Hematopoietic multipotent progenitor cell (in vitro differentiated cells): ENCODE data around the gene FSTL5. TPM values are rescaled to one million over a fixed set of nuclear protein-coding genes. Genes with fewer than 3 reads are reported as not detected.
"Not testable (repeated sequence)": the region's sequence is repeated elsewhere in the genome, so short reads cannot be mapped to it uniquely, and the experiment has no call there.

Experiments
- DNase-seq, 3 donors: peaks; one replicate each; pipeline ENCODE4 v3.0.0-alpha.2; 2011 to 2015; ENCODE audit warnings: low read depth in 2 of 3, low spot score in 2 of 3
- total RNA-seq: library from RNA; depleted of rRNA; stranded (reverse); fragments of >200 nt; gene quantifications from one replicate; pipeline ENCODE4 v1.2.3, GENCODE V29; 2012

Gene FSTL5
- total RNA-seq, result not detected

DNA sequence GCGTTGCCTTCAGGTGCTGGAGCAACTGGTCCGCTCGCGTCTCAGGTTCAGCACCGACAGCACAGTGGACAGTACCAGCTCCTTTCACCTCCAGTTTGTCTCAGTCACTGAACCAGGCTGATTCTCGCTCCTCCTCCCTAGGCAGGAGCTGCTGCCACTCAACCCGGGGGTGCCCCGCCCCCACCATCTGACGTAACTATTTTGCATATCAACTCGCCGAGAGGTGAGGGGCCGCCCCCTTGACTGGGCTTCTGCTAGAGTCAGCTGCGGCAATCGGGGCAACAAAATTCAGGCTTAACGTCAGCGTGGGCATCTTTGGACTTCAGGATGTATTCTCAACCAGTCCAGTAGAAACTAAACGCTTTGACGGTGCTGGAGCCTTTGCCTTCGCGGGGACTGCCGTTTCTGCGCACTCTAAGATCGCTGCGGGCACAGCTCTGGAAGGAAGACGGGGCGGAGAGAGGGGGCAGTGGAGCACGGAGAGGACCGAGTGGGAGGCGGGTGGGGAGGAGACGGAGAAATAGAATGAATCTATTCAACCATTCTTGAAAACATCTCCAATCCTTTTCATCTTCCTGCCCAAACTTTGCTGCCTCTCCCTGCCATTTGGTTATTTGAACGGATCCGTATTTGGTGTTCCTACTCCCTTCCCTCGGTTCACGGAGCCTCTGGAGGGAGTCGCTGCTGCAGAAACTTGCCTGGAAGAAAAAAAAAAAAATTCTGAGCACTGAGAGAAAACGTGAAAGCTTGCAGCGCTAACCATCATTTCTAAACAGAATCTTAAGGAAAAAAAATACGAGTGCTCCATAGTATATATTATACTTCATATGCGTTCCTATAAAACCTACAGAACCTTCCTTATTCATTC lies at the start of gene FSTL5:
TSS of gene FSTL5 (minus strand) at position 109 of the 868 bp plus-strand sequence. CDS start 52,604 bp downstream, outside the sequence.
- DNase-seq, result peak in 2 of 3 donors; percentile 65 to 76

DNA sequence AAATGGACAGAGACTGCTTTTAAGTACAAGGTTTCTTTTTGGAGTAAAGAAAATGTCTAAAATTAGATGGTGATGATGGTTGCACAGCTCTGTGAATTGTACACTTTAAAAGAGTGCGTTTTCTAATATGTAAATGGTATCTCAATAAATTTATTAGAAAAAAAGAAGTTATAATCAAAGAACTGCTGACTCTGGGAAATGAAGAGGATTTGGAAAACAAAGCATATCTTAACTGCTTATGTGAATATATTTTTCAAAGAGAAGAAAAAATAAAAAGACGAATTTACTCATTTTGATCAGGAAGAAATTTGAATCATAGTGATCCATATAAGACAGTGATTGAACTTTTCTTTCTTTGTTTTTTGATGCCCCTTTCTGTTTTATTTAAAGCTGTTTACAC lies 45.9 kb upstream of the FSTL5 start:
- DNase-seq, result no peak

DNA sequence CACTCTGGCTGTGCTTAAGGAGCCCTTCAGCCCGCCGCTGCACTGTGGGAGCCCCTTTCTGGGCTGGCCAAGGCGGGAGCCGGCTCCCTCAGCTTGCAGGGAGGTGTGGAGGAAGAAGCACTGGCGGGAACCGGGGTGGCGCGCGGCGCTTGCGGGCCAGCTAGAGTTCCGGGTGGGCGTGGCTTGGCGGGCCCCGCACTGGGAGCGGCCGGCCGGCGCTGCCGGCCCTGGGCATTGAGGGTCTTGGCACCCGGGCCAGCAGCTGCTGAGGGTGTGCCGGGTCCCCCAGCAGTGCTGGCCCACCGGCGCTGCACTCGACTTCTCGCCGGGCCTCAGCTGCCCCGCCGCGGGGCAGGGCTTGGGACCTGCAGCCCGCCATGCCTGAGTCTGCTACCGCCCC lies 39.7 kb upstream of the FSTL5 start:
- not testable (repeated sequence) for DNase-seq

DNA sequence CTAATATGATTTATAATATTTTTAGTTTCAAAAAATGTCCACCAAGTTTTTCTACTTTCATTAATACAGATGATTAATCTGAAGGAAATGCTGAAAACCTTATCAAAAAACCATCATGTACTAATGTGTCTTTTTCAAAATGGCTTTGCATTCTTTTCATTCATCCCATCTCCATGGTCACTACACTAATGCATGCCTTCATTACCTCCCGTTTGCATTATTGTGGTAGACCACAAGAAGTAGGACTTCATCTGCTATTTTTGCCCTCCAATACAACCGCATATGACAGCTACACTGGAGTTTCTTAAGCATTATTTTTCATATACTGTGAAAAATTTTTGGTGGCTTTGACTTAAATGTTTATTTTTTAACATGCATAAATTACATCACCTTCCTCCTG lies 37.9 kb upstream of the FSTL5 start:
- no peak for DNase-seq

DNA sequence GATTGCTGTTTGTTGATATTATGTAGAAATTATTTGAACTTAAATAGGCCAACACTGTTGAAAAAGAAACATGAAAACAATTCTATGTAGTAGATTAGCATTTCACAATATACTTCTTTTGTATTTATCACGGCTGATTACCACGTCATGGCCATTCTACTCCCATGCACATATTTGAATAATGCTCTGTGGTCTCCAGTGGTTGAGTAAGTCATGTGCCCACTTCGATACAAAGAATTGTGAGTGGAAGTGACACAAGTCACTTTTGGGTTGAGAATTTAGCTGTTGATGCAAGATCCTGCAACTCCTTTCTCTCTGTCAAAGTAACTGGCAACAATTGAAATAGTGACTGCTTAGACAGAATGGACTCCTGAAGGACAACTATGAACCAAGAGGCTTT lies 6.7 kb upstream of the FSTL5 start:
- no peak for DNase-seq

DNA sequence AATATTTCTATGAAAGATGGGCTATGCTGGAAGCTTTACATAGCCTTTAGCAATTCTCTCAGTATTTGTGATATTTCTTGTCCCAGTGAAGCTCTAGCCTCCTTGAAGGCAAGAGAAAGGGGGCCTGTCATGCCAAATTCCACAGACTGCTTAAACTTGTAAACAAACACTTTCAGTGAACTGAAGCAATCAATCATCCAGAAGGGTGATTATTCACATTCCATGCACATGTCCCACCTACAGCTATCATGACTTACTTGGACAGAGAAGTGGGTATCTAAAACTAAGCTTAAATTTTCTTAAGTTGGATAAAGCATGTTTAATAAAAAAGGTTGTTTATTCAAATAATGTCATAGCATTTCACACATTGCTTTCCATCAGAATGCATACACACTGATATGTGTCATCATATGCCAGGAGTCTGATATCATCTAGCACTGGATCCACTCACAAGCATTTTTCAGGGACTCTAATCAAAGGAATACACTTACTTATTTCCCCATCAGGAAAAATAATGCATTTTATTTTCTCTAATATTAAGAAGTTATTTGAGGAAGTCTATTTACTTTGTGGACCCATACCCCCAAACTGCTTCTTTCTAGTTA lies 1.2 kb upstream of the FSTL5 start:
- DNase-seq, result no peak

DNA sequence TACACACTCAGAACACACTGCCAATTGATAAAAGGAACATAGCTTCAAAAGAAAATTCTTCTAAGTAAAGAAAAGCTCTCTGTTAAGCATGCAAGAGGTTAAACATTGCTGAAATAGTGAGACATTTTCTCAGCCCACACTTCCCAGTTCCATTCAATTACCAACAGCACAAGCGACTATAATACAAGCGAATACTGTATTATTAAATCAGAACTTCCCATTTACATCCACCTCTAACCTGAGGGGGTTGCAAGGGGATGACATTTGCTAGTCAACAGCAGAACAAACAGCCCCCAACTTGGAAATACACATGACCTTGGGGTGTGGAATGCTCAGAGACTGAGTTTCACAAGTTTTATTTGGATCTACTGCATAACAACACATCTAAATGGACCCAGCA lies 1.1 kb downstream of the FSTL5 start:
- no peak for DNase-seq

DNA sequence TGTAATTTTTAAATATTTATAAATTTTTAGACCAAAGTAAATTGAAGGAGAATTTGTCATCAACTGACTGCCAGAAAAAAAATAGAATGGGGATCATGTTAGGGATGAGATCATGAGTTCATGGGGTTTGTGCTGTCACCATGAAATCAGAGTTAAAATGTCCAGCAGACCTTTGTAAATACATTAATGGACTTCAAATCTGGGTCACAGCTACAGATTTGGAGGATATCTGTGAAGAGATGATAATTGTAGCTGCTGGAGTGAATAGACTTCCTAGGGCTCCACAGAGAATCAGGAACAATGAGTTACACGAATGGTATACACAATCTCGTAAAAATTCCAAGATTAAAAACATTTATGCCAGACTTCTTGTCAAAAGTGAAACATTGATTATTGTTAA lies 6.6 kb downstream of the FSTL5 start:
- no peak for DNase-seq

DNA sequence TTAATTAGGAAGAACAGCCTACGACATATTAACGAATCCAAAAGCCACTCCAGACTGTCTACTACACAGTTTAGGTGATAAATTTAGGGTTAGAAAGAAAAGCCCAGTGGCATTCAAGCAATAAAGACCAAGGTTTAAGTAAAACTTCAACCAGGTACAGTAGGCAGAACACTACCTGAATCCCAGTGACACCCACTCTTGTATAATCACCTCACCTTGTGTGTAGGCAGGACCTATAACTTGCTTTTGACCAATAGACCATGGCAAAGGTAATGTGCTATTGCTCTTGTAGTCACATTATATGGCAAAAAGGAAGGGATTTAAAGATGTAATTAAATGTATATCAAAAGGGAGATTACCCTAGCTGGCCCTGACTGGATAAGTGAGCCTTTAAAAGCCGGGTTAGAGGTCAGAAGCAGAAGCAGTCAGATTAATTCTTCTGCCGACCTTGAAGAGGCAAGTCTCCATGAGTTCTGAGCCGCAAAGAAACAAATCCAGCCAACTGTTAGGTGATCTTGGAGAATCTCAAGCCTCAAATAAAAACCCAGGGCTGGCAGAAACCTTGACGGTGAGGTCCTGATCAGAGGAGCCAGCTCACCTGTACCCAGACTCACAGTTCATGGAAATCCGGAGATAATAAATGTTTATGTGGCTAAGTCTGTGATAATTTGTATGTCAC lies 8.8 kb downstream of the FSTL5 start:
- no peak for DNase-seq

DNA sequence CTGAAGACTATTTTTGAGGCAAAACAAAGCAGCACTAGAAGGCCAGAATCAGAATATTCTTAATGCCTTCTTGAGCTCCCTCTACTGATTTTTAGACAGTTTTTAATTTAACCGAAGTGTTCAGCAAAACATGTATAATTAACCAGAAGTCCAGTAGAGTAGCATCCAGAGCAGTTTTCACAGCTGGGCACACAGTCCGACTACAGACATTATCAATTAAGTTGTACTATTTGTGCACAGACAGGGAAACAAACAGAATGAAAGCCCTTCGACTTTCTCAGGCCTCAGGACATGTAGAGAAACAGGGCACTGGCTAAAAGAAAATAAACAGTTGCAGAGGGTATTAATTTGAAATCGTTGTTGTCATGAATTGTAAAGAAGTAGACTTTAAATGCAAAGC lies 11.9 kb downstream of the FSTL5 start:
- no peak for DNase-seq

DNA sequence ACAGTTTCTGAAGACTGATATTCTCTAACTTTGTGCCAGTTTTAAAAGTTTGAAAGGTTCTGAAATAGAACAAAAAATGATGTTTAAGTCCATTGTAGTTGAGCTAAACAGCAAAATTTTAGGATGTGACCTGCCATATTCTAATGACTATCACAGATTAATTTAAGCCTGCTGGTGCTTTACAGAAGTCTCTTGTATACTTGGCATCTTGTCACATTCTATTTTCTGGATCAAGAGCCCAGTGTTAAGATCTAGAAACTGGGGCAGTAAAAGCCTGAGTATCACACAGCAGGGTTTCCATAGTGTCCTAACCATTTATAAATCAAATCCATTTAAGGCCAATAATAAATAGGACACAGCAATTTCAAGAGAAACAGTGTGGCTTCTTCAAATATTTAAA lies 12.4 kb downstream of the FSTL5 start:
- DNase-seq, result no peak

DNA sequence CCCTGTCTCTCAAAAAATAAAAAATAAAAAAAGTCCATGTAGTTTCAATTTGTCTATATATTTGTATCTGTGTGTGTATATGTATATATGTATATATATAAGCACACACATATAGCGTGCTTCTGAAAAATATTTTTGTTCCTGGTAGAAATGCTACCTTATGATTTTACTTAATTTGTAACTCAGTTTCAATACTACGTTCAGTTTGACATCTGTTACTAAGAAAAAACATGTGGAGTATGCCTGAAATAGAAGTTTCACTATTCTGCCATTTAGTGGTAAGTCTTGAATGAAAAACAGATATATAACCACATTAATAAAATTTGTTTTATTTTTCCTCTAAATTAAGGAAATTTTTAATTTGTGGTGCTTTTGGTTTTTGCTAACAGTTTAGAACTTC lies 14.2 kb downstream of the FSTL5 start:
- DNase-seq, result no peak

DNA sequence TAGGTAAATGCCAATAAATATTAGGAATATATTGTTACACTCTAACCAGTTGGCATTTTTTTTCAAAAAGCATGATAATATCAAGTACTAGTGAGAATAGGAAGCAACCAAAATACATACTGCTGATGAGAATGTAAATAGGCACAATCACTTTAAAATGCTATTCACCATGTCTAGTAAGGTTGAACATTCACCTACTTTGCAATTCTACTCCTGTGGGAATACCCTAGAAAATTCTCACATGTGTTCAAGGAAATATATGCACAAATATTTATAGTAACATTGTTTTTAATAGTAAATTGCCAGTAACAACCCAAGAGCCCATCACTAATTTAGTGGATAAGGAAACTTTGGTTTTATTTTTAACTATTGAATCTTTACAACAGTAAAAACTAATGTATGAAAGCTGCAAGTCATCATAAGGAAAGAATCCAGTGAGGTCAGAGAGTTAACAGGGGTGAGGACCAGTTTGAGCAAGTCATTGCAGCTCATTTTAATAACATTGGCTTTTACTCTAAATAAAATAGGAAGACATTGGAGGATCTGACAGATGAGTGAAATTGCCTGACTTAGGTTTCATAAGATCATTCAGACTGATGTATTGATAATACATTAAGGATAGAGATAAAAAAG lies 23.6 kb downstream of the FSTL5 start:
- DNase-seq, result no peak

DNA sequence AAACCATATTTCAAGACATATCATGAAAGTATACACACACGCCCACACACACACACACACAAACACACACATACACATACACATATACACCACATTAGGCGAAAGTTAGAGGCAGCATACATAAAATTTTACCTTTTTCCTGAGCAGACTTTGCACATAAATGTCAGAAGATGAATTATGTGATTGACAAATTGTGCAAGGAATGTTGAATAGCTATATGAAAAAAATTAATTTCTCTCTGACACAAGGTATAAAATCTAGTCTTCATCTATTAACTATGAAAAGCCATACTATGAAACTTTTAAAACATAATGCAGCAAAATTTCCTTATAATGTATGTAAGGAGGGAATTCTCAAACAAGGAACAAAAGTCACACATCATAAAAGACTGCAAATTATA lies 24.4 kb downstream of the FSTL5 start:
- no peak for DNase-seq

DNA sequence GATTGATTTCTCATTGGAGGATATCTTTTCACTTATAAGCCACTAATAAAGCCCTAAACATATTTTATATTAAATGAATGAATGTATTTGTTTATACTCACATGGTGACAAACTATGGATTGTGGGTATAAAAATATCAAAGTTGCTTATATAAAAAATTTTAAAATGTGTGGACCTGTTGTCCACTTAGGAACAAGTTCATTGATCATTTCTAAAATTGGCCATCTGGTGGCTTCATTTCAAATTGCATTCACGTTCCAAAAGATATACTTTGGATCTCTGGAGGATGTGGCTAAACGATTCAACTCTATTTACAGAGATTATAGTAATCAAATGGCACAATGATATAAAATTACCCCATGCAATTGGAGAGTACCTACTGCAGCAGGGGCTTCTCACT lies 32.5 kb downstream of the FSTL5 start:
- DNase-seq, result no peak

DNA sequence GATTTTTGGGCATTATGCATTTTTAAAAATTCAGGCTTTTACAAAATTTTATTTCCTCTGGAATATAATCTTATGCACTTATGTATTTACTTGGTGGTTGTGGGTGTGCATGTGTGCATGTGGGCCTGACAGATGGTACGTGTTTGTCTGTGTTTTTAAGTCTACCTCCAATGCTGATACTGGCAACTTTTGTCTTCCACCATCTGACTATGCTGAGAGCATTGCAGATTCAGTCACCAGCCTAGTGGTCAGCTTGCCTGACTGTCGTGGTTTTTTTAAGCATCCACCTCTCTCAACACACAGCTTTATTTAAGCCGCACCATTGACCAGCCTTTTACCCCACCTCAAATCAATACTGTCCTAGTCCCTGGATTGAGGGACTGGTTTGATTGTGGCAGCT lies 37.1 kb downstream of the FSTL5 start:
- no peak for DNase-seq

DNA sequence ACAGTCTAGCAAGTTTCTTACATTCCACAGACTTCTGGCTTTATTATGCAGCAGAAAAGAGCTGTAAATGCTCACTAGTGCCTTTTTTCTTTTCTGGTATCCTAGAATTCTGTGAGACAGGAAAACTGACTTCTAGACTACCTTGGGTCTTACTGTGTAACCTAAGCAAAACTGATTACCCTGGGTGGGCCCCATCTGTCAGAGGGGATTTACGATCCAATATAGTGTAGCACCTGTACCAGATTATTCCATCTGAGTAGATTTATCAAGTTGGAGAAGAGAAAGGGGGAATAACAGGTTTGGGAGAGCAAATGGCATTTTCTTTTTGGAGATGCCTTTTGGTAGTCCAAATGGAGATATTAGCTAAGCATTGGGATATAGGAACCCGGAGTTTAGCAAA lies 46.7 kb downstream of the FSTL5 start:
- DNase-seq, result no peak

DNA sequence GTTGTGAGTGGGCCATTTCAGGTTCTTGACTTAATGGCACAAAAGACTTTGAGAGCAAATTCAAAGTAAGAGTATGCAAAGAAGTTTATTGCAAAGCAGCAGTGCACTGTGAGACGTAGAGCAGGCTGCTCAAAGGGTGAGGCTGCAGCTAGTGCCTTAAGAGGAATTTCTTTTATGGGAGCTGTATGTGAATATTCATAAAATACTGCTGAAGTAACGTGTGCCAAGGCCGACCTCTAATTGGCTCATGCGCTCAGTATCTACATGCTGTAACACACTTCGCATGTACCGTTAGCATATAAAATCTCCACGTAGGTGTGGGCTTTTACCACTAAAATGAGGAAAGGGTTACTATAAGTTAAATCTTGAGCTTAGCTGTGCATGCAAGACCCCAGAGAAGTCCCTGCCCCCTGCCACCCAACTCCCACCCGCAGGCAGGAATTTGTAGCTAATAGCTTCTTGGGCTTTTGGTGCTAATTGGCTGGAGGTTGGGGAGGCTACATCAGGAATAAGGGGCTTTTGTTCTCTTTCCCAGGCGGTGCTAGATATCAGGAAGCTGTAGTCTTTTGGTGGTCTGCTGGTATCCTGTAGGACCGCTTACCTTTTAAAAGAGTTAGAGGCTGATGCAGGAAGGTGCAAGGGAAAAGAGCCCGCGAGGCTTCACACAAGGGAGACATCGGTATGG lies 47.6 kb downstream of the FSTL5 start:
- no peak for DNase-seq

DNA sequence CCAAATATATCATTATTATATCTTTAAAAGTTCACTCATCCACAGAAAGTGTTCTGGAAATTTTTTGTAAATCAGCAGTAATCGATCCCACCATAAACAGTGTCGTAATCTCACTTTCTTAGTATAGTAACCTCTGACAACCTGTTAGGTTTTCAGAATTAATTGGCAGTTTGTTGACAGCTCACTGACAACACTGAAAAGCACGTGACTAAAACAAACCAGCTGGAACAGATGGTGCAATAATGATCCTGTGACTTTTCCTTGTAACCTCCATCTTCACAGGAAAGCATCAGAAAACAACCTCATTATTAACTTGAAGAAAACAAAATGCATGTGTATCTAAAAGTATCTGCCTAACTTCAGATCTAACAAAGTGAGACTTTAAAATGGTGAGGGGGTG lies 48.5 kb downstream of the FSTL5 start:
- DNase-seq, result no peak

DNA sequence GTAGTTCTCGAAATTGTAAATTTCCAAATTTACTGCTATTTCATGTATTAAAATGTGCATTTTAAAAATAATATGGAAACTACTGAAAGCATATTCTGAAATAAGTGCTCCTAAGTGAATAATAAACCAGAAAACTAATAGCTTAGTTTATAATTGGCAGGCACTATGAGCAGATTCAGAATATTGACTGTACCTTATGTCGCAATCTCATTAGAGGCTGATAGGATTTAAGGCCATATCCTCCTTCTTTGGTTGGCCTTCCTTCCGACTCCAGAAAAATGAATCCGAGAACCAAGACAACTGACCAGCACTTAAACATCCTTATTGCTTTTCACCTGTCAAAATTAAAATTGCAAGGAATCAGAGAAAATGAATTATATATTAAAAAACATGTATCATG lies 52.7 kb downstream of the FSTL5 start:
- no peak for DNase-seq
